GM19468 (cell line): ENCODE measurements around the gene C6orf15.

Source experiments
- ATAC-seq: cut with Tn5 transposase; IDR thresholded peaks from one replicate; pipeline ENCODE4 v1.9.1; 2021; ENCODE audit warnings: mild to moderate bottlenecking, moderate library complexity, moderate number of reproducible peaks; ENCODE audit not compliant: unreplicated experiment; ENCODE audit errors: extremely low read depth

Gene C6orf15

DNA sequence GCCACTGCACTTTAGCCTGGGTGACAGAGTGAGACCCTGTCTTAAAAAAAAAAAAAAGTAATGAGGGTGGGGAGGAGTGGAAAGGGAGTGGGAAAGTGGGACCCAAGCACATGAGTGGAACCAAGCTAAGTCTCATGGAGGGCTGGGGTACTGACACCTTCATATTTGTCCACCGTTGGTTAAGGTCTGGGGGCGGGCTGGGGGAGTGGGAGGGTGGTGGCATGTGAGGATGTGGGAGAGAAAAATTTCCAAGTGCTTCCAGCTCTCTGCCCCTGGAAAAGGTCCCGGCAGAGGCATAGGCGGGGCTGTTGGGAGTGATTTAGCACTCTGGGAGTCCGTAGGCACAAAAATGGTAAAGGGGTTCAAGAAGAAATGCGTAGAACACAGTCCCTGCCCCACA is 20.4 kb upstream of the C6orf15 start:
- ATAC-seq: no peak

DNA sequence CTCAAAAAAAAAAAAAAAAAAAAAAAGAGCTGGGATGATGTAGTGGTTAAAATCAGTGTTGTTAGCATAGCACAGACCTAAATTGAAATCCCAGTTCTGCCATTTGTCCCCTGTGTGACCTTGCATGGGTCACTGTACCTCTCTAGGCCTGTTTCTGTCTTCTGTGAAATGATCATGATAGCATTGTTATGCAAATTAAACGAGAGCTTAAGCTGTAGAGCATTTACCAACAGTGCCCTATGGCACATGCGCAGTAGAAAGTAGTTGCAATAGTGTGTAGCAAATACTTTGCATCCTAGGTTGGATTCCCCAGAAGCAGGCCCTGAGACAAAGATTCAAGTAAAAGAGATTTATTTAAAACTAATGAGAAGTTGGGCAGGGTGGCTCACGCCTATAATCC is 19.2 kb upstream of the C6orf15 start:
- ATAC-seq: no peak

DNA sequence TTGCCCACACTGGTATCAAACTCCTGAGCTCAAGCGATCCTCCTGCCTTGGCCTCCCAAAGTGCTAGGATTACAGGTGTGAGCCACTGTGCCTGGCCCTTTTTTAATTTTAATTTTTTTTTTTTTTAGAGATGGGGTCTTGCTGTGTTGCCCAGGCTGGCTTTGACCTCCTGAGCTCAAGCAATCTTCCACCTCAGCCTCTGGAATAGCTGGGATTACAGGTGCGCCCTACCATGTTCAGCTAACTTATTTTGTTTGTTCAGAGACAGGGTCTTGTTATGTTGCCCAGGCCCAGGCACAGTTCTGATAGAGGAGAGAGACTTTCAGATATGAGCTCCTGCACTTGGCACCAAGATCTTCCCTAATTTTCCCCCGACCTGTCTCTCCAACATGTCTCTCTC is 18.4 kb upstream of the C6orf15 start:
- ATAC-seq: no peak

DNA sequence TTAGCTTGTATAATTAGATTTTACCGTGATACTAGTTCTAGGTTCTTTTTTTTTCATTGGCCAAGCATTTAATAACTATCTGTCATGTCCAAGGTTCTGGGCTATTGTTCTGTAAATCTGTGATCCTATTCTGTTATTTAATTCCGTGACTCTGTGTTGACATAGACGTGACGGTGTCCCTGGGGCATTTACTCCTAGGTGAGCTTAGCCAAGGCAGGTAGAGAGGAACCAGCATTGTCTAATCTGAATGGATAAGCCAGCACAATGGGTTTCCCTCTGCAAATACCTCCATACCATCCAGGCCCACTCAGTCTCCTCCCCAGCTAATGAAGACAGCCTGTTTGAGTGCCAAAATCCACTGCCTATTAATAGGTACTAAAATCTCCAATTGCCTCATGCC is 16.8 kb upstream of the C6orf15 start:
- ATAC-seq: no peak

DNA sequence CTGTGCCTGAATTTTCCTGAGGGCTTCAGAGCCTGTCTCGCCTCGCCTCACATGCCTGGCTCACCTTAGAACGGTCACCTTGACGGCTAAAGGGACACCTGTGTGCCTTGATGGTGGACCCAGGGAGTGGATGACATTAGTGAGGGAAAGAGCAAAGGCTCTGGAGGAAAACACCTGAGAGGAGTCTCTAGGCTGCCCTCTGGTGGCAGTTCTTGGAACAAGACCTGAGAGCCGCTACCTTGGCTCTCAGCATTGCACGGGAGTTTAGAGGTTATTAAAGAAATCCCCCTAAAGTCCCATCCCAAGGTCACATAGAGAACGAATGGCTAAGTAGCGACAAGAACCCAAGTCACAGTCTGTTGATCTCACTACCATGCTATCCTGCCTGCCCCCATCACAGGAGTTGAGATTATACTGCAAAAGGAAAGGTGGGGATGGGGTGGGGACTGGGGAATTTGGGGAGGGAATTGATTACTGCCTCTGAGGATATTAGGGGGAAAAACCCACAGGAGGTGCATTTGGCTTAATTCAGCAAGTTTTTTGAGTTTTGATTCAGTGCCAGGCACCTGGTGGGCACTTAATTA is 15.8 kb upstream of the C6orf15 start:
- no peak for ATAC-seq

DNA sequence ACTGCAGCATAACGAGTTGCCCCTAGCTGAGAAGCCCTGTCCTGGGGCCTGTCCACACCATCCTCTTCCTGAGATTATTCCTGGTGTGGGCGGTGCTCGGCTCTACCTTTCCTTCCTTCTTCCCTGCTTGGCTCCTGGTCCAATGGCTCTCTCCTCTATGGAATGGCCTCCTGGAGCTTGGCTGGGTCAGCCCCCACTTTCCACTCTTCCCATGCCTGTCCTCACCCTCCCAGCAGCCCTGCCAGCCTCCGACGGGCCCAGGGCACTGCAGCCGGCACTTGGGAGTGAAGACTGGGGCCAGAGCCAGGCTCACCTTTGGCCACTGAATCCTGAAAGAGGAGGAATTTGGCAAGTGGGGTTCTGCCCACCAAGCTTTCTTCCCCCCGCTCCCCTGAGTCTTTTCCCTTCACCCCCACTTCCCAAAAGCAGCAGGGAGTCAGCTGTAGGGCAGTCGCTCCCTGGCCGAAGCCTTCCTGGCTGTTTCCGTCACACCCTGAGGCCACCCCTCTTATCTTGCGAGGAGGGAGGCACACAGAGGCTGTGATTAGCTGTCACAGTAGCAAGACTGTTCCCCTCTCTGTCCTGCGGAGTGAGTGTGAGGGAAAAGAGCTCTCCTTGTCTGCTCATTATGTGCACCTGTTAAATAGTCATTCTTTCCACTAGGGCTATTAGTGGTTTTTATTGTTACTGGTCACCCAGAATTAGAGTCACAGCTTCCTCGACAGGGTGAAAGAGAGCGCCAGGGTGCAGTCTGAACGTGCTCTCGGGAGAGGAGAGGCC is 14.2 kb upstream of the C6orf15 start:
- ATAC-seq: no peak

DNA sequence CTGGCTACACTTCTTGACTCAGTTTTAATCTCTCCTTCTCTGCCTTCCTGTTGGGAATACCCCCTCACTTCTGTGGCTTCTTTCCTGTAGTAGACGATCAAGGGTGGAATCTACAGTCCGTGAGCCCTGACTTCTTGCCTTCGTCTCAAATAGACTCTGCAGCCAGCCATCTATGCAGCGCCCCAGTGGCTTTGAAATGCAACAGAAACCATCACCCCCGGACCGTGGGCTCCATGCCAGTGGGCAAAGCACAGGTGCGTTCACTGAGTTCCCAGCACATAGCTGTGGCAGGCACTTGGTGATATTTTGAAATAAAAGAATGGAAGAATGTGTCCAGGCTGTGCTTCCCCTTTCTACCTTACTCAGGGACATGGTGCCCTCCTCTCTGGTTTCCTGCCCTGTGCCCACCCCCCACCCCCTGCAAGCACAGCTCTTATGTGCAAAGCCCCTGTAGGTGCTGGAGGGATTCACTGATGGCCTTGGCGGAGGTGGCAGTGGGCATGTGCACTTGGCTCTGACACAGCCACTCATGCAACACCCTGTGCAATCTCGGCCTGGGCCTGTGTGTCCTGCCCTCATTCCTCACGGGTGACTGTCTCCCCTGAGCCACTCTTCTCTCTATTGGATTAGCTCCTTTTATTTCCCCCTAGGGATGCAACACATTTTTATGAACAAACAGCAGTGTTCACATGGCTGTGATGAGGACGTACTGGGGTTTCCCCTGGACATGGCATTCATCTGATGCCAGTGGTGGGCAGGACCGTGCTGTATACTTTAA is 13.4 kb upstream of the C6orf15 start:
- ATAC-seq: no peak

DNA sequence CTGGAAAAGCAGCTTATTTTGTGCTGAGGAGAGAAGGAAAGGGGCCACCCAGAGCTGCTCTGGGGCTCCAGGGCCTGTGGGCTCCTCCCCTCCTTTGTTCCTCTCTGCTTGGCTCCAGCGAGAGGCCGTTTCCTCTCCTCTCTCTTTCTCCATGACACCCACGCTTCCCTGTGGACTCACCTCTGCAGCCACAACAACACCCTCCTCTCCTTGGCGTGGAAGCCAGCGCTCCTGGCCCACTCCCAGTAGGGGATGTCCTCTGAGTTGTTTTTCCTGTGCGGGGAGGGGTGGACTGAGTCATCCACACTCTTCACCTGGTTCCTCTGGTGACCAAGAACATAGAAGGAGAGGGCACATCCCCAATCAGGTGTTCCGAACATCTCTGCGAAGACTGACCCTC is 12.8 kb upstream of the C6orf15 start:
- no peak for ATAC-seq

DNA sequence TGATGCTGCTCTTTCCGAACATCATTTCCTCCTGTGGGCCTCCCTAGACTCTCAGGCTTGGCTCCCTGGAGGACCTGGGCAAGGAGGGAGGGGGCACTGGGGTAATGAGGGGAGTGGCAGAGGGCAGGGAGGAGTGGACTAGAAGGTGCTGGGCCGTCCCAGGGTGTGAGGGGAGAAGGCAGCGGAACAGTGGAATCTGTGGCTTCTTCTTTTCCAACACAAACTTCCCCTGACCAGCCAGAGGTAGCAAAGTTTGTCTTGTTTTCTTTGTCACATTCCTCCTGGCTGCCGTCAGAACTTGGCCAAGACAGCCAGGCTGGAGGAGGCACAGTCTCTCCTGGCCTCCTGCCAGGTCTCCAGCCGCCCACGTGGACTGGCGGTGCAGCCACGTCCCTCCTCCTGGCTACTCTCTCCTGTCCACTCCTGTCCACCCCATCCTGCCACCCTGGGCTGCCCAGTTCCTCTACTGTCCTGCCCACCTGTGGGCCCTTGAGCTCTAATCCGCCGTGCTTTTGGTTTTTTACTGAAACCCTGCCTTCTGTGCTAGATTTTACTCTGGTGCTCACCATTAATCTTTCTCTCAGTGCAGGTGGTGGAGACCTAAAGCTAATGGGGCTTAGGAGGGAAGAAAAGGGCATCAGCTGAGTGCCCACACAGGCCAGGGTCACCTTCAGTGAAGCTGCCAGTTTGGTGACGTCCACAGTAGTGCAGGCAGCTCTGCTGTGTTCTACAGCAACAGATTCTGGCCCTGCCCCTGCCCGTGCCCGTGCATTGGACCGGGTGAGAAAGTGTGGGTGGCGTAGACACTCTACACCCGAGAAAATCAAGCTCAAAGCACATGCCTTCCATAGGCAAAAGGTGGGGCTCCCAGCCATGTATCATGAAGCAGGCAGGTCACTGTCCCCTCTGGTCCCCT is 10.7 kb upstream of the C6orf15 start:
- ATAC-seq: no peak

DNA sequence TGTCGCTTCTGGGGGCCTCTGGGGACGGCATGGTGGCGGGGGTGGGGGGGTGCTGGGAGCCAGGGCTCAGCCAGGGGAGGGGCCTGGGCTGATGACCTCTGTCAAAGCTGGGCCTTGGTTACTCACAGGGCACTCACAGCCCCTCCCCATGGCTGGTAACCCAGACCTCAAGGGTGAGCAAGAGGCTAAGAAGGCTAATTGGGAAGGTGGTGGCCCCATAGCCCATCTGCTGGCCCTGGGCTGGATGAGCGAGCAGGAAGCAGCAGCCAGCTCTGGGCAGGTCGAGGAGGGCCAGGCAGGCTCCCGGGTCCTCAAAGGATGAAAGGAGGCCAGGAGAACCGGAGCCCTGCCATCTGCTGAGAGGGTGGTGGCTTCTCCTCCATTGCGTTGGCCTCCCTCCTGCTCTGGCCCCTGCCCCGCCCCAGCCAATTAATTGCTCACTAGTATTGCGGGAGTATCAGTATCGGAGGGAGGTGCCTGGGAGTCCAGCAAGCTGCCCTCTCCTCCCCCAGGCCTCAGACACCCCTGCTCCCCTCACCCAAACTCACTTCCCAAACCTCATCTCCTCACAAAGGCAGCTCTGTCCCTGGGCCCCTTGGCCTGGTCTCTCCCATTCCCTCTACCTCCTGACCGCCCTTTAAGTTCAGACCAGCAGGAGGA is 8.9 kb upstream of the C6orf15 start:
- no peak for ATAC-seq

DNA sequence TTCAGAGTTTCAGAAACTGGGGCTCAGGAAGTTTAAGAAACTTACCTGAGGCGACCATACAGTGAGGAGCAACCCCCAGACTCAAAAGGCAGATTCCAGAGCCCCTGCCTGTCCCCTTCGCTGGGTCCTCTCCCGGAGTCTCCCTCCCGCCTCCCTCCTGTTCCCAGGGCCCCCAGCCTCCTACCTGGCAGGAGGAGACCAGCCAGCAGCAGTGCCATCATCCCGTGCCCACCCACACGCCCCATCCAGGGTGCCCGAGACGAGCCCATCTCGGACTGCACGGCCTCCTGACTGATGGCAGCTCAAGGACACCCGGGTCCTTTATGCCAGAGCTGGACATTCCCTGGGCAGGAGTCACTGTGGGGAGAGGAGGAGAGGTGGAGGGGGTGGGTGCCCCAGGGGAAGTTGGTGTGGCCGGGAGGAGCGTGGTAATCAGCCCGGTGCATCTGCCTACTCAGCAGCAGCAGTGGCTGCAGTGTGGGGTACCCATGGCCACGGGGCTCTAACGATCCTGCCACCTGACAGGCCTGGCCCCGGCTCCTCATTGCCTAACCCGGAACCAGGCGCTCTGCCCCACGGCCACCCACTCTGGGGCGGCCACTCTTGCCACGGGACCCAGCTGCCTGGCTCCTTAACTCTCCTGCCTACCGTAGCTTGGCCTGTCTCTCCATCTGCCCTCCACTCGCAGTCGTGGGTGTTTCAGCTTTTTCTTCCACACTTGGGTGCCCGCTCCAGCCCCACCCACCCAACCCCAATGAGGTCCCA is 8.0 kb upstream of the C6orf15 start, which contains the start of gene CDSN:
TSS of gene CDSN (minus strand) at position 296 of the 765 bp plus-strand sequence. CDS start at position 269, 27 bp downstream.
- no peak for ATAC-seq

DNA sequence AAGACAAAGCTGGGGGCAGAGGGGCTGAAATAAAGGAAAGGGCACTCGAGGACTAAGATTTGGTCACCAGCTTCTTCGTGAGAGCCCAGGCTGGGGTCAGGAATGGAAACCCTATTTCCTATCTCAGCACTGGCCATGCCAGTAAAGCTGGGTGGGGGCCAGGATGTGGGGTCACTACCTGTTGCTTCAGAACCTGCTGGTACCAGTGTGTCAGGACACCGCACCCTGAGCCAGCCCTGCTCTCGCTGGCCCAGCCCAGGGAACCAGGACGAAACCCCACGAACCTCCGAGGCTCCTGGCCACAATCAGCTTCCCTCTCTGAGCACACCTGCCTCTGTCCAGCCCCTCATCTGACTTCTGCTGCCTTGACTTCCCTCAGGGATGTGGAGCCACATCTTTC is 5.8 kb upstream of the C6orf15 start:
- ATAC-seq: no peak

DNA sequence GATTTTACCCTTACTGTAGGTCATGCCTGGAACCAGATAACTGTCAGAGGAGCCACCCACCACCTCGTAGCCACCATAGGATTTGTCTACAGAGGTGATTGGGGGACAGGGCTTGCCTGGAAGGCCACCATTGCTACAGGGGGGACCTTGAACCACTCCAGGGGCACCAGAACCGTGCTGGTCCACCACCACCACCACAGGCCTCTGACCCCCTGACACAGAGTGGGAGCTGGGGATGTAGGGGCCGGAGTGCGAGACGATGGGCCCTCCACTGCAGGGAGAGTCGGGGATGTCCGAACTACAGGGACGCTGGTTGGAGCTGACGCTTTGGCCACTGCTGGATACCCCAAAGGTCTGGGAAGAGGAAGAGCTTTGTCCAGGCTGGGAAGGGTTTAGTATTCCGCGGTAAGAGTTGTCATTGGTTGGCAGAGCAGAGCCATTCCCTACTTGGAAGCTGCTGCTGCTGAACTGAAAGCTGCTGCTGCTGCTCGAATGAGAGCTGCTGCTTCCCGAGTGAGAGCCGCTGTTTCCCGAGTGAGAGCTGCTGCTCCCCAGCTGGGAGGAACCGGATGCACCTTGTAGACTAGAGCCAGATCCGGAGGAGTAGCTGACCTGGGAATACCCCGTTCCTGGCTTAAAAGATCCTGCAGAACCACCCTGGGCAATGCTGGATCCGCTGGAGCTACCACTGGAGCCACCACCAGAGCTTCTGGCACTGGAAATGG is 4.4 kb upstream of the C6orf15 start:
- no peak for ATAC-seq

DNA sequence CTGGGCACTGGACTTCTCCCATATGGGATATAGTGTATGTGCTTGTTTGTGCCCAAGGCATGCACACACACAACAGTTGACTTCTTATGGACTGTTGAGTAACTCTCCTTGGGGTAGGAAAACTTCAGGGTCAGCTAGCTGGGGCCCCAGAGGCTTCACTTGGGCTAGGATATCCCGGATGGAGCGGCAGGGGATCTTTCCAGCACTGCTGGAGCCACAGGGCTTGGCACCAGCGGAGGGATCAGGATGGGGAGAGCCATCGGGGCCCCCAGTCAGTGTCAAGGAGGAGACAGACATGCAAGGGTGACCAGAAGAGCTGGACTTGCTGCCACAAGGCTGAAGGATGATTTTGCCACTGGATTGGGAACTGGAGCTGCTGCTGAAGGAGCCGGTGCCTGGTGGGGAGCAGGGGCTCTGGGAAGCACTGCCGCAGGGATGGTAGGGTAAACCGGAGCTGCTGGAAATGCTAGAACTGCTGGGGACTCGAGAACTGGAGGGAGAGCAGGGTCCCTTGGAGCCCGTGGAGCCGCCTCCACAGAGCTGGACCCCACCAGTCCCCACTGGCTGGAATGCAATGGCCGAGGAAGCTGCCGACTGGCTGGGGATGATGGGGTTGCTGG is 3.7 kb upstream of the C6orf15 start:
- no peak for ATAC-seq

DNA sequence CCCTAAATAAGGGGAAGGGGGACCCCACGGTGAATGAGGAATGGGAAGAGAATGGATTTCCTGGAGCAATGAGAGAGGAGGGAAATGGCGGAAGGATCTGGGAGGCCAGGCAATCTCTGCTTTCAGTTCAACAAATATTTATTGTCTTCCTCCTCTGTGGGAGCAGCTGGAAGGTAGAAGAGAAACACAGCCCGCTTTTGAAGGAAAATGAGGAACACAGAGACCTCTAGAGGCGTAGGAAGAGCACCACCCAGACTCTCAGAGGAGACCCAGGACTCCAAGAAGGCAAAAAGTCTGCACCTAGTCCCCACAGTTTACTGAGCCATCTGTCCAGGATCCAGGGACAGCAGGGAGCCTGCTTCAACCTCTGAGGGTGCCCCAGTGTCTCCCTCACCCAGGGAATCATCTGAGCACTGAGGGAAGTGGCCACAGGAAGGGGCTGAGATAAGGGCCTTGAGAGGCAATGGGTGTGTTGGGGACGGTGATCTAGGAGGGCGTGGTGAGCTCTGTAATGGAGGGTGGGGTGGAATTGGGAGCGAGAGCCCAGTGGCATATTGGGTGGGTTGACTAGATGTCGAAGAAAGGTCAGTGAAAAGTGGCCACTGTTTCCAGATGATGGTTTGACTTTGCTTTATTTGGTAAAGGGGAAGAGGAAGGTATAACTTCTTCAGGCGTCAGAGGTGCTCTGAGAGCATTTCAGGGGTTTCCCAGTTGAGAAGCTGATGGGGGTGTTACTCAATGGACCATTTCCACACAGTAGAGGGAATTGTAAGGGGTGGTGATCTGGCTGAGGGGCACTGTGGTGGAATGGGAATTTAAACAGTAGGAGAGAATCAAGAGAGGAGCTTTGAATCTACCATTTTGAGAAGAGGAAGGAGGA is 2.8 kb upstream of the C6orf15 start:
- ATAC-seq: no peak

DNA sequence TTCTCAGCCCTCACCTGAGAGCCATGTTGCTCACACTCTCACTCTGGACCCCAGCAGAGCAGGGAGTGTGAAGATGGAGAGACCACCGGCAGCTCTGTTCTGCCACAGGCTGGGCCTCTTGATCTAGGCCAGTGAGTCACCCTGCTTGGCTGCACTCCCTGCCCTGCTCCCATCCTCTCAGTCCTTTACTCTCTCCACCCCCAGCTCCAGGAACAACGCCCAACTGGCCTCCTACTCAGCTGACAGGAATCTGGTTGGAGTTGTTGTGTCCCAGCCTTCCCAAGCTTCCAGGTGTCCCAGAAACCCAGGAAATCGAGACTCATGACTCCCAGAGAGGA is 2.1 kb upstream of the C6orf15 start, which contains the start of gene PSORS1C1:
TSS of gene PSORS1C1 (plus strand) at position 260 of the 338 bp plus-strand sequence. CDS start 14,833 bp downstream, outside the sequence.
- no peak for ATAC-seq
